ENCODE data around the gene IL36RN.

DNA sequence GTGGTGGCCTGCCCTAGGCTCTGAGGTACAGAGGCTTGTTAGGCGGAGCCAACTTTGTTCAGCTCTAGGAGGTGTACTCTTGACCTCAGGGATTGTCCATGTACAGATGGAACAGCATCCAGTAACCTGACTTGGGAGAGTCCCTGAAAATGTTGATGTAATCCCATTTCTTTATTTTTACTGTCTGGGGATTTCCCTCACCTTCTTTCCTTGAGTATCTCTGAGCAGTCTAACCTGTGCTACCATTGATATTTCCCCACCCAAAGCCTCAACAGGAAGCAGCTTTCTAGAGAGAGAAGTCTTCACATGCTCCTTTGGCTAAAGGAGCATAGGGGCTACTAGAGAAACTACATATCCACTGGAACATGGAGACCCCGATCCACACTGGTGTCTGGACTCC lies 43.3 kb upstream of the IL36RN start:
- no peak for TF ChIP-seq EZH2phosphoT487 (IDR thresholded peaks at IDR 0.05; ENCODE audit: borderline replicate concordance, low read depth, low read length)
- TF ChIP-seq, protein P1, sequence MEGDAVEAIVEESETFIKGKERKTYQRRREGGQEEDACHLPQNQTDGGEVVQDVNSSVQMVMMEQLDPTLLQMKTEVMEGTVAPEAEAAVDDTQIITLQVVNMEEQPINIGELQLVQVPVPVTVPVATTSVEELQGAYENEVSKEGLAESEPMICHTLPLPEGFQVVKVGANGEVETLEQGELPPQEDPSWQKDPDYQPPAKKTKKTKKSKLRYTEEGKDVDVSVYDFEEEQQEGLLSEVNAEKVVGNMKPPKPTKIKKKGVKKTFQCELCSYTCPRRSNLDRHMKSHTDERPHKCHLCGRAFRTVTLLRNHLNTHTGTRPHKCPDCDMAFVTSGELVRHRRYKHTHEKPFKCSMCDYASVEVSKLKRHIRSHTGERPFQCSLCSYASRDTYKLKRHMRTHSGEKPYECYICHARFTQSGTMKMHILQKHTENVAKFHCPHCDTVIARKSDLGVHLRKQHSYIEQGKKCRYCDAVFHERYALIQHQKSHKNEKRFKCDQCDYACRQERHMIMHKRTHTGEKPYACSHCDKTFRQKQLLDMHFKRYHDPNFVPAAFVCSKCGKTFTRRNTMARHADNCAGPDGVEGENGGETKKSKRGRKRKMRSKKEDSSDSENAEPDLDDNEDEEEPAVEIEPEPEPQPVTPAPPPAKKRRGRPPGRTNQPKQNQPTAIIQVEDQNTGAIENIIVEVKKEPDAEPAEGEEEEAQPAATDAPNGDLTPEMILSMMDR (conservative IDR thresholded peaks at IDR 0.05; ENCODE audit: low read length), result no peak

Data from OCI-LY7 (cell line).